ENCODE data around the gene MT2A.

DNA sequence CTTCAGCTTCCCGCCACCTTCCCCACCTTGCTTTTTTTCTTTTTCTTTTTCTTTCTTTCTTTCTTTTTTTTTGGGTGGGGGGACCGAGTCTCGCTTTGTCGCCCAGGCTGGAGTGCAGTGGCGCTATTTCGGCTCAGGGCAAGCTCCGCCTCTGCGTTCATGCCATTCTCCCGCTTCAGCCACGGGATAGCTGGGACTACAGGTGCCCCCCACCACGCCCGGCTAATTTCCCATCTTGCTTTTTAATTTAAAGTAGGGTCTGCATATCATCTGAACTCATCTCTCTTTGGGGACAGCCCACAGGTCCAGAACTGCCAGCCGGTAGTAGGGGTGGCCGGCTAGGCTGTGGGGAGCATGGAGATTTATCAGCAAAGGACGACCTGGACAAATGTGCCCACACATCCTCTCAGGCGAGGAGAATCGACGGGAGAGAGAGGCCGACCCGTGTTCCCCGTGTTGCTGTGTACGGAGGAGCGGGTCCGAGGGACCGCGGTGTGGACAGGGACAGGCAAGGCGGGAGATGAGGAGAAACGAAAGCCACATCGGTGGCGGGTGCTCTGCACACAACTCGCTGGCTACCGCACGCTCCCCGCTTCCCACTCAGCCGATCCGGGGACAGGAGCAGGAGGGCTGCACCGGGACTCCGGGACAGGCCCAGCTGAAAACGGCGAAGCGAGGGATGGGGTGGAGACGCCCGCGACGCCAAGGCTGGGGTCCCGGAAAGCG, 26.5 kb downstream of the MT2A start:
- TF ChIP-seq POLR2A (IDR thresholded peaks at IDR 0.05; ENCODE audit: low read depth, low read length): no peak
- no peak for TF ChIP-seq POLR2AphosphoS5 (IDR thresholded peaks at IDR 0.05; ENCODE audit: low read depth, low read length)

Measured in GM12892 (cell line).